DND-41 (cell line): ENCODE data around the gene KIF17.

ENCODE experiments used
- ATAC-seq: fragments of 200-7000 bp; cut with Tn5 transposase; 3 replicates; pipeline ENCODE4 v1.9.1; 2021; ENCODE audit warnings: low read depth; ENCODE audit not compliant: insufficient read depth
- DNase-seq: peaks from one replicate; pipeline ENCODE4 v3.0.0-alpha.2; 2020
- H2AFZ ChIP-seq: 2 replicates; pipeline ENCODE4 v1.6.0; 2012; ENCODE audit warnings: low read depth, low read length
- H3K27ac ChIP-seq: 2 replicates; pipeline ENCODE4 v1.5.1; 2012; ENCODE audit warnings: low read length, inconsistent platforms
- H3K27me3 ChIP-seq: fragments of 200-600 bp; sonication (generic); 2 replicates; pipeline ENCODE4 v1.6.0; 2012; ENCODE audit warnings: low read length, mild to moderate bottlenecking, inconsistent platforms; ENCODE audit not compliant: insufficient read depth, poor library complexity
- H3K36me3 ChIP-seq: 2 replicates; pipeline ENCODE4 v1.5.1; 2012; ENCODE audit warnings: low read length, inconsistent platforms; ENCODE audit not compliant: insufficient read depth
- H3K4me1 ChIP-seq: 2 replicates; pipeline ENCODE4 v1.5.1; 2012; ENCODE audit warnings: mild to moderate bottlenecking, low read length; ENCODE audit not compliant: insufficient read depth
- H3K4me2 ChIP-seq: 2 replicates; pipeline ENCODE4 v1.6.0; 2012; ENCODE audit warnings: mild to moderate bottlenecking, moderate library complexity, low read length, inconsistent platforms; ENCODE audit not compliant: insufficient read depth
- H3K4me3 ChIP-seq, 2 experiments: fragments of 200-600 bp in 1 of 2; shearing (Covaris generic) in 1 of 2; 2 replicates each; pipeline ENCODE4 v1.5.1; 2012 to 2016; ENCODE audit warnings: inconsistent platforms in 2 of 2, low read length in 2 of 2, mild to moderate bottlenecking in 2 of 2, low read depth in 1 of 2, moderate library complexity in 1 of 2
- H3K79me2 ChIP-seq: 2 replicates; pipeline ENCODE4 v1.6.0; 2012; ENCODE audit warnings: low read length, inconsistent platforms; ENCODE audit not compliant: insufficient read depth
- H3K9ac ChIP-seq: 2 replicates; pipeline ENCODE4 v1.6.0; 2012; ENCODE audit warnings: low read depth, mild to moderate bottlenecking, inconsistent platforms, low read length, moderate library complexity
- H3K9me3 ChIP-seq: 2 replicates; pipeline ENCODE4 v1.5.1; 2012; ENCODE audit warnings: low read length, moderate library complexity, mild to moderate bottlenecking, inconsistent platforms; ENCODE audit not compliant: insufficient read depth, severe bottlenecking
- H4K20me1 ChIP-seq: 2 replicates; pipeline ENCODE4 v1.6.0; 2012; ENCODE audit warnings: low read length; ENCODE audit not compliant: insufficient read depth
- EZH2 ChIP-seq: IDR thresholded peaks from 3 replicates; pipeline ENCODE4 v1.6.1; 2012; ENCODE audit warnings: borderline replicate concordance, low read depth, mild to moderate bottlenecking, moderate library complexity, low read length, inconsistent platforms; ENCODE audit not compliant: severe bottlenecking
- TF ChIP-seq, protein P1 (sequence below): IDR thresholded peaks from 2 replicates; pipeline ENCODE4 v1.5.1; 2012; ENCODE audit warnings: borderline replicate concordance, low read length, moderate library complexity, mild to moderate bottlenecking; ENCODE audit not compliant: poor library complexity, severe bottlenecking; ENCODE audit errors: extremely low read depth

Gene KIF17

DNA sequence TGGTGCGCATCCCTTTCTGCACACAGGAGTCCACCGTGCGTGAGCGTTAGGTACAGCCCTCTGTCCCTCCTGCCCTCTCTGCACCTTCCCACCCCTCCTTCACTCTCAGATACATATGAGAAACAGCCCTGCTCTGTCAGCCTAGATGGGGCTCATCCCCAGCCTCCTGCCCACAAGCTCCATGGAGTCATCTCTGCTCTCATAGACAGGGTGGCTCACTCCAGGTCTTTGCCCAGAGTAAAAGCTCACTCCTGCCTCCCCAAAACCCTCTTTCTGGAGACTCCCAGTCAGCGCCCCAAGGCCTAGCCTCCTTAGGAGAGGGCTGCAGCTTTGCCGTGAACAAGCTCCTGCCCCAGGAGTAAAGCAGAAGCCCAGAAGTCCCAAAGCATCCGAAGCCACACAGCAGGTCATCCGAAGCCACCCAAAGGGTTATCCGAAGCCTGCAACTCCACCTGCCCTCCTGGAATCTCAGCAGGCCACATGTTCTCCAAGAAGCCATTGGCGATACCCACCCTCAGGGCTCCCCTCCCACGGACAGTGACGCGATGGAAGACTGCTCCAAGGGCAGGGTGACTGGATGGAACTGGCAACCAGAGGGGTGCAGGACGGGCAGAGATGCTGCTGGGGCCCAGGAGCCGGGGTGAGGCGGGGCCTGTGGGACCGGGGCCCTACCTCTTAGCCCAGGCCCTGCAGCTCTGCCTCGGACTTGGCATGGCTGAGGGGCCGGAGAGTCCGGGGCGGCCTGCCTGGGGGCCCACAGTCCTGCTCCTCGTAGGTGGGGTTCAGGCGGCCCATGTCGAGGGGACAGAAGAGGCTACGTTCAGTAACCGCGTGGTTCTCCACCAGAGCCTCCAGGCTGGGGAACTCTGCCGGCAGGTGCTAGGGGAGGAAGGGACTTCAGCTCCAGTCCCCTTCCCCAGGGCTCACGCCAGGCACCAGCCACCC lies 3.6 kb upstream of the KIF17 start:
- Histone ChIP-seq H4K20me1 (no peaks in the 10 kb centered on the region; the same call in 1 of the 2 replicates), H2AFZ (no peak overlapping the region), H3K4me3 (no peak overlapping the region), H3K79me2 (no peaks in the 10 kb centered on the region), H3K4me1 (peaks cover 10% of the 10 kb centered on the region), H3K27ac (no peak overlapping the region), H3K4me2 (no peak overlapping the region), H3K27me3 (peaks cover 18% of the 10 kb centered on the region), H3K9ac (no peak overlapping the region), H3K9me3 (no peaks in the 10 kb centered on the region), H3K36me3 (no peaks in the 10 kb centered on the region)
- no peak for ATAC-seq
- DNase-seq = no peak
- no peak for TF ChIP-seq EZH2
- TF ChIP-seq, protein P1, sequence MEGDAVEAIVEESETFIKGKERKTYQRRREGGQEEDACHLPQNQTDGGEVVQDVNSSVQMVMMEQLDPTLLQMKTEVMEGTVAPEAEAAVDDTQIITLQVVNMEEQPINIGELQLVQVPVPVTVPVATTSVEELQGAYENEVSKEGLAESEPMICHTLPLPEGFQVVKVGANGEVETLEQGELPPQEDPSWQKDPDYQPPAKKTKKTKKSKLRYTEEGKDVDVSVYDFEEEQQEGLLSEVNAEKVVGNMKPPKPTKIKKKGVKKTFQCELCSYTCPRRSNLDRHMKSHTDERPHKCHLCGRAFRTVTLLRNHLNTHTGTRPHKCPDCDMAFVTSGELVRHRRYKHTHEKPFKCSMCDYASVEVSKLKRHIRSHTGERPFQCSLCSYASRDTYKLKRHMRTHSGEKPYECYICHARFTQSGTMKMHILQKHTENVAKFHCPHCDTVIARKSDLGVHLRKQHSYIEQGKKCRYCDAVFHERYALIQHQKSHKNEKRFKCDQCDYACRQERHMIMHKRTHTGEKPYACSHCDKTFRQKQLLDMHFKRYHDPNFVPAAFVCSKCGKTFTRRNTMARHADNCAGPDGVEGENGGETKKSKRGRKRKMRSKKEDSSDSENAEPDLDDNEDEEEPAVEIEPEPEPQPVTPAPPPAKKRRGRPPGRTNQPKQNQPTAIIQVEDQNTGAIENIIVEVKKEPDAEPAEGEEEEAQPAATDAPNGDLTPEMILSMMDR = no peak

DNA sequence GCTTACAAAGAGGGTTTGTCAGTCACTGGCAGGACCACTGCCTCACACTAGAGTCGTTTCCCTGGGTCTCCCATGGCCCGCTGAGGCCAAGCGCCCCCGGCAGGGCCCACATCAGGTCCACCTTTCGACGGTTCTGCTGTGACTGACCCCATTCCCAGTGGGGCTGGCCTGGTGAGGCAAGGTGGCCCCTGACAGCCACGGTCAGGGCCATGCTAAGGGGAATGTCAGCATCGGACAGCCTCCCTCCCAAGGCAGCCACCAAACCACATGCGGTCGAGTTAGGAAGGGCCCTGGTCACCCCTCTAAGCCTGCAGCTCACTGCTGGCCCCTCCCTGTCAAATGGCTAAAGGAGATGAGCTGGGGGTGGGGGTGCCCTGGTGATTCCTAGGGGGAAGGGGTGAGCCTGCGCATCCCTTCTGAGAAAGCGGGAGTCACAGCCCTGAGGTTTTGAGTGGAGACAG lies 2.9 kb upstream of the KIF17 start:
- Histone ChIP-seq H3K9ac (no peak overlapping the region), H3K4me3 (no peak overlapping the region), H3K27ac (no peak overlapping the region), H2AFZ (no peak overlapping the region), H3K79me2 (no peaks in the 10 kb centered on the region), H3K4me2 (no peak overlapping the region), H3K9me3 (no peaks in the 10 kb centered on the region), H4K20me1 (no peaks in the 10 kb centered on the region; the same call in 1 of the 2 replicates), H3K27me3 (peaks cover 18% of the 10 kb centered on the region), H3K4me1 (peaks cover 10% of the 10 kb centered on the region), H3K36me3 (no peaks in the 10 kb centered on the region)
- TF ChIP-seq EZH2 = no peak
- TF ChIP-seq, protein P1 = no peak
- DNase-seq (no peak), ATAC-seq (no peak)

DNA sequence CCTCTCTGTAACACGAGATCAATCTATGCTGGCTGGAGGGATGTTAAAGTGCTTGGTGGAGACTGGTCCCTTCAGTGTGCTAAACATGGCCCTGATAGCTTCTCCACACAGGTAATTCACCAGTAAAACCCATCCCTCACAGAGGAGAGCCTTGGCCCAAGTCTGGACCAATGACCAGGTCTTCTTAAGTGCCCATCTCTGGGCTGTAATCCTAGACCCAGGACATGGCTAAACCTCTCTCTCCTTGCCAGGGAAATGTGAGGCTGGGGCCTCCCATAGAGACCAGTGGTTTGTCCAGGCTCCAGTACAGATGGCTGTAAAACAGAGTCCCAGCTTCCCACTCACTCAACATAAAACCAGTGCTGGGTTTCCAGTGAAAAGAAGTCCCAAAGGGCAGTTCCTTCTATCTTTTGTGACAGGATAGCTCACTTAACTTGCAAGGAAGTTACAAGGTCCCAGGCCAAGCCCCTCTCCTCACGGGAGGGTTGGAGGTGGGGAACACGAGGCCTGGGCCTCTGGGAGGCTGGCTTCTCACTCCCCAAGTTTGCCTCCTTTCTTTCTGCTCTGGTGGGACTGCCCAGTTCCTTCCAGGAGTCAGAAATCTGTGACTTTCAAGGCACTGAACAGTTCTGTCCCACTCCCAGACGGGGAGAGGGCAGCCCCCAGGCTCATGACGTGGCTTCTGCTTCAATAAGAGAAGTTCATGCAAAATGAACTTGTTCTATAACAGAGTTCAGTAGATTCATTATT lies 2.2 kb upstream of the KIF17 start:
- H2AFZ ChIP-seq = no peak overlapping the region
- no peak overlapping the region for H3K9ac ChIP-seq
- H3K4me1 ChIP-seq = peaks cover 10% of the 10 kb centered on the region
- no peaks in the 10 kb centered on the region for H3K79me2 ChIP-seq
- H3K4me3 ChIP-seq = no peak overlapping the region
- no peaks in the 10 kb centered on the region for H3K36me3 ChIP-seq
- ATAC-seq (no peak), DNase-seq (no peak)
- no peaks in the 10 kb centered on the region; the same call in 1 of the 2 replicates for H4K20me1 ChIP-seq
- TF ChIP-seq, protein P1 = no peak
- TF ChIP-seq EZH2 = no peak
- peaks cover 18% of the 10 kb centered on the region for H3K27me3 ChIP-seq
- no peak overlapping the region for H3K4me2 ChIP-seq
- no peak overlapping the region for H3K27ac ChIP-seq
- H3K9me3 ChIP-seq = no peaks in the 10 kb centered on the region
